ENCODE results near the gene TRMT61B. TPM values are rescaled to one million over a fixed set of nuclear protein-coding genes. Genes with fewer than 3 reads are reported as not detected.

The TRMT61B gene
- total RNA-seq: 10 to 100 TPM; 18.5 to 20.5 TPM

- Mint-ChIP-seq H3K9me3 (no peaks in the 10 kb centered on the region), H3K27ac (peak within 1 kb of the TSS; percentile 96), H3K36me3 (ENCODE audit: insufficient read depth in 2 of 2) (peaks cover 2 to 5% of the 10 kb centered on the region in 2 donors), H3K27me3 (ENCODE audit: low read depth) (peaks cover 3% of the 10 kb centered on the region), H3K4me1 (ENCODE audit: low read depth) (peaks cover 42% of the 10 kb centered on the region), H3K4me3 (peak within 1 kb of the TSS; percentile 97 to 99)
- DNase-seq (peak; percentile 98), ATAC-seq (replicated peaks in 1 of 2) (peak; percentile 97 to 98)
These were observed at the start of gene TRMT61B for GRCh38 chr2:28870146-28870891. TRMT61B (minus strand) TSS chr2:28870309; CDS start chr2:28870277, 32 bp downstream.

- no peak for DNase-seq
- no peak overlapping the region for H3K4me3 Mint-ChIP-seq
- H3K4me1 Mint-ChIP-seq (ENCODE audit: low read depth): peaks cover 11% of the 10 kb centered on the region
- peaks cover 12 to 38% of the 10 kb centered on the region in 2 donors for H3K36me3 Mint-ChIP-seq (ENCODE audit: insufficient read depth in 2 of 2)
- ATAC-seq (replicated peaks in 1 of 2): peak in 1 of 2 donors; percentile 64
- H3K9me3 Mint-ChIP-seq: no peaks in the 10 kb centered on the region
- no peaks in the 10 kb centered on the region for H3K27me3 Mint-ChIP-seq (ENCODE audit: low read depth)
- peak overlapping the region; percentile 86 for H3K27ac Mint-ChIP-seq
These were observed 45.8 kb upstream of the TRMT61B start for GRCh38 chr2:28915939-28916338.

GRCh38 chr2:28909655-28910353, 39.7 kb upstream of the TRMT61B start:
- H3K27ac Mint-ChIP-seq: peak overlapping the region; percentile 12
- no peaks in the 10 kb centered on the region for H3K9me3 Mint-ChIP-seq
- DNase-seq (no peak), ATAC-seq (replicated peaks in 1 of 2) (no peak)
- no peak overlapping the region for H3K4me3 Mint-ChIP-seq
- peaks cover 5% of the 10 kb centered on the region for H3K4me1 Mint-ChIP-seq (ENCODE audit: low read depth)
- no peaks in the 10 kb centered on the region for H3K27me3 Mint-ChIP-seq (ENCODE audit: low read depth)
- H3K36me3 Mint-ChIP-seq (ENCODE audit: insufficient read depth in 2 of 2): peaks cover 8 to 45% of the 10 kb centered on the region in 2 donors

GRCh38 chr2:28908172-28908571, 38.1 kb upstream of the TRMT61B start:
- H3K36me3 Mint-ChIP-seq (ENCODE audit: insufficient read depth in 2 of 2): peaks cover 8 to 42% of the 10 kb centered on the region in 2 donors
- ATAC-seq (replicated peaks in 1 of 2): no peak
- peaks cover 19% of the 10 kb centered on the region for H3K4me1 Mint-ChIP-seq (ENCODE audit: low read depth)
- H3K27ac Mint-ChIP-seq: peak overlapping the region; percentile 3
- DNase-seq: no peak
- H3K4me3 Mint-ChIP-seq: no peak overlapping the region
- H3K27me3 Mint-ChIP-seq (ENCODE audit: low read depth): no peaks in the 10 kb centered on the region
- no peaks in the 10 kb centered on the region for H3K9me3 Mint-ChIP-seq

GRCh38 chr2:28906821-28907220, 36.7 kb upstream of the TRMT61B start:
- ATAC-seq (replicated peaks in 1 of 2) (no peak), DNase-seq (no peak)
- no peak overlapping the region for H3K4me3 Mint-ChIP-seq
- H3K27me3 Mint-ChIP-seq (ENCODE audit: low read depth): no peaks in the 10 kb centered on the region
- peaks cover 10 to 43% of the 10 kb centered on the region in 2 donors for H3K36me3 Mint-ChIP-seq (ENCODE audit: insufficient read depth in 2 of 2)
- peaks cover 29% of the 10 kb centered on the region for H3K4me1 Mint-ChIP-seq (ENCODE audit: low read depth)
- no peaks in the 10 kb centered on the region for H3K9me3 Mint-ChIP-seq
- peak overlapping the region; percentile 11 for H3K27ac Mint-ChIP-seq

- H3K4me3 Mint-ChIP-seq: no peak overlapping the region
- H3K27me3 Mint-ChIP-seq (ENCODE audit: low read depth): no peaks in the 10 kb centered on the region
- peaks cover 31% of the 10 kb centered on the region for H3K4me1 Mint-ChIP-seq (ENCODE audit: low read depth)
- peaks cover 10 to 40% of the 10 kb centered on the region in 2 donors for H3K36me3 Mint-ChIP-seq (ENCODE audit: insufficient read depth in 2 of 2)
- H3K27ac Mint-ChIP-seq: peak overlapping the region; percentile 20
- no peak for ATAC-seq (replicated peaks in 1 of 2)
- DNase-seq: no peak
- no peaks in the 10 kb centered on the region for H3K9me3 Mint-ChIP-seq
These were observed 36.3 kb upstream of the TRMT61B start for GRCh38 chr2:28906376-28906775.

- H3K4me1 Mint-ChIP-seq (ENCODE audit: low read depth): peaks cover 39% of the 10 kb centered on the region
- no peaks in the 10 kb centered on the region for H3K27me3 Mint-ChIP-seq (ENCODE audit: low read depth)
- ATAC-seq (replicated peaks in 1 of 2) (no peak), DNase-seq (no peak)
- no peaks in the 10 kb centered on the region for H3K9me3 Mint-ChIP-seq
- H3K27ac Mint-ChIP-seq: peak overlapping the region; percentile 13
- no peak overlapping the region for H3K4me3 Mint-ChIP-seq
- H3K36me3 Mint-ChIP-seq (ENCODE audit: insufficient read depth in 2 of 2): peaks cover 12 to 43% of the 10 kb centered on the region in 2 donors
These were observed 35.4 kb upstream of the TRMT61B start for GRCh38 chr2:28905533-28905932.

GRCh38 chr2:28904802-28905457, 34.8 kb upstream of the TRMT61B start:
- Mint-ChIP-seq H3K27me3 (ENCODE audit: low read depth) (no peaks in the 10 kb centered on the region), H3K36me3 (ENCODE audit: insufficient read depth in 2 of 2) (peaks cover 12 to 38% of the 10 kb centered on the region in 2 donors), H3K4me1 (ENCODE audit: low read depth) (peaks cover 45% of the 10 kb centered on the region), H3K27ac (peak overlapping the region; percentile 13), H3K4me3 (no peak overlapping the region), H3K9me3 (no peaks in the 10 kb centered on the region)
- no peak for DNase-seq
- ATAC-seq (replicated peaks in 1 of 2): no peak

- no peak for DNase-seq
- H3K4me1 Mint-ChIP-seq (ENCODE audit: low read depth): peaks cover 51% of the 10 kb centered on the region
- no peak for ATAC-seq (replicated peaks in 1 of 2)
- peak overlapping the region; percentile 13 for H3K27ac Mint-ChIP-seq
- peaks cover 12 to 38% of the 10 kb centered on the region in 2 donors for H3K36me3 Mint-ChIP-seq (ENCODE audit: insufficient read depth in 2 of 2)
- no peaks in the 10 kb centered on the region for H3K9me3 Mint-ChIP-seq
- H3K4me3 Mint-ChIP-seq: no peak overlapping the region
- no peaks in the 10 kb centered on the region for H3K27me3 Mint-ChIP-seq (ENCODE audit: low read depth)
These were observed 34.2 kb upstream of the TRMT61B start for GRCh38 chr2:28904295-28904694.

GRCh38 chr2:28902584-28902983, 32.5 kb upstream of the TRMT61B start:
- ATAC-seq (replicated peaks in 1 of 2) (no peak), DNase-seq (no peak)
- Mint-ChIP-seq H3K27ac (peak overlapping the region; percentile 93), H3K4me3 (no peak overlapping the region), H3K36me3 (ENCODE audit: insufficient read depth in 2 of 2) (peaks cover 12 to 34% of the 10 kb centered on the region in 2 donors), H3K9me3 (no peaks in the 10 kb centered on the region), H3K4me1 (ENCODE audit: low read depth) (peaks cover 68% of the 10 kb centered on the region), H3K27me3 (ENCODE audit: low read depth) (no peaks in the 10 kb centered on the region)

GRCh38 chr2:28901841-28902240, 31.7 kb upstream of the TRMT61B start:
- no peaks in the 10 kb centered on the region for H3K9me3 Mint-ChIP-seq

GRCh38 chr2:28901202-28901601, 31.1 kb upstream of the TRMT61B start:
- no peaks in the 10 kb centered on the region for H3K27me3 Mint-ChIP-seq (ENCODE audit: low read depth)
- H3K9me3 Mint-ChIP-seq: no peaks in the 10 kb centered on the region
- no peak for ATAC-seq (replicated peaks in 1 of 2)
- DNase-seq: no peak
- peak overlapping the region in 1 of 2 donors; percentile 20 for H3K4me3 Mint-ChIP-seq
- H3K36me3 Mint-ChIP-seq (ENCODE audit: insufficient read depth in 2 of 2): peaks cover 8 to 22% of the 10 kb centered on the region in 2 donors
- peak overlapping the region; percentile 93 for H3K27ac Mint-ChIP-seq
- H3K4me1 Mint-ChIP-seq (ENCODE audit: low read depth): peaks cover 82% of the 10 kb centered on the region

More at GRCh38 chr2:28901841-28902240, 31.7 kb upstream of the TRMT61B start:
- Mint-ChIP-seq H3K4me1 (ENCODE audit: low read depth) (peaks cover 76% of the 10 kb centered on the region), H3K4me3 (no peak overlapping the region), H3K27ac (peak overlapping the region; percentile 93), H3K36me3 (ENCODE audit: insufficient read depth in 2 of 2) (peaks cover 11 to 27% of the 10 kb centered on the region in 2 donors), H3K27me3 (ENCODE audit: low read depth) (no peaks in the 10 kb centered on the region)
- DNase-seq (no peak), ATAC-seq (replicated peaks in 1 of 2) (no peak)

- peak overlapping the region; percentile 99 for H3K4me3 Mint-ChIP-seq
- DNase-seq (no peak), ATAC-seq (replicated peaks in 1 of 2) (no peak)
- no peaks in the 10 kb centered on the region for H3K9me3 Mint-ChIP-seq
- peak overlapping the region; percentile 99 for H3K27ac Mint-ChIP-seq
- peaks cover 9 to 16% of the 10 kb centered on the region in 2 donors for H3K36me3 Mint-ChIP-seq (ENCODE audit: insufficient read depth in 2 of 2)
- peaks cover 72% of the 10 kb centered on the region for H3K4me1 Mint-ChIP-seq (ENCODE audit: low read depth)
- H3K27me3 Mint-ChIP-seq (ENCODE audit: low read depth): no peaks in the 10 kb centered on the region
These were observed 27.9 kb upstream of the TRMT61B start for GRCh38 chr2:28898048-28898447.
